ENCODE results near the gene AKAP13.
A peak's percentile ranks its signal among the peaks of the same experiment; 100 is the strongest.

The AKAP13 gene

DNA sequence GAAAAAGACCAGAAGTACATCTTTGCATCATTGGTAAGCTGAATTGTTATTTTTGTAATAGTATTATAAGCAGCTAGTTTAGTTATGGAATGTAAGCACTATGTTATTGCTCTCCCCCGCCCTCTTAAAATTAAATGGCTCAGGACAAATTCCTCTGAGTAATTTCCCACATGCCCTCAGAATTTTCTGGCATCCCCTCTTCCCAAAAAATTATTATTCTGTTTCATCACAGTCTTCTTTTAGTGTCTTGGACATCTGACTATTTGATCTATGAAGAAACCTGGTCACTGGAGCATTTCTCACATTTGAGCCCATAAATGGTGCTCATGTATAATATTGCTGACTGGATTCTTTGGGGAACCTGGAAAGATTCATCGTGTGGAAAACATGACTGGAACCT lies 346.1 kb downstream of the AKAP13 start:
- DNase-seq (ENCODE audit: low read depth, low spot score), result no peak

DNA sequence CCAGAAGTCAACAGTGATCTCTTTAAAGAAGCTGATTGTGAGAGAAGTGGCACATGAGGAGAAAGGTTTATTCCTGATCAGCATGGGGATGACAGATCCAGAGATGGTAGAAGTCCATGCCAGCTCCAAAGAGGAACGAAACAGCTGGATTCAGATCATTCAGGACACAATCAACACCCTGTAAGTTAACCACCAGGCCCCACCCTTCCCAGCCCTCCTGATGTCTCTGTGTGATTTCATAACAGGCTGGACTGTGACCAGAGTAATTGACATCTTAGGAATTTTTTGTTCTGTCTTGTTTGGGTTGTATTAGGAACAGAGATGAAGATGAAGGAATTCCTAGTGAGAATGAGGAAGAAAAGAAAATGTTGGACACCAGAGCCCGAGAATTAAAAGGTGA lies 346.7 kb downstream of the AKAP13 start:
- no peak for DNase-seq (ENCODE audit: low read depth, low spot score)

DNA sequence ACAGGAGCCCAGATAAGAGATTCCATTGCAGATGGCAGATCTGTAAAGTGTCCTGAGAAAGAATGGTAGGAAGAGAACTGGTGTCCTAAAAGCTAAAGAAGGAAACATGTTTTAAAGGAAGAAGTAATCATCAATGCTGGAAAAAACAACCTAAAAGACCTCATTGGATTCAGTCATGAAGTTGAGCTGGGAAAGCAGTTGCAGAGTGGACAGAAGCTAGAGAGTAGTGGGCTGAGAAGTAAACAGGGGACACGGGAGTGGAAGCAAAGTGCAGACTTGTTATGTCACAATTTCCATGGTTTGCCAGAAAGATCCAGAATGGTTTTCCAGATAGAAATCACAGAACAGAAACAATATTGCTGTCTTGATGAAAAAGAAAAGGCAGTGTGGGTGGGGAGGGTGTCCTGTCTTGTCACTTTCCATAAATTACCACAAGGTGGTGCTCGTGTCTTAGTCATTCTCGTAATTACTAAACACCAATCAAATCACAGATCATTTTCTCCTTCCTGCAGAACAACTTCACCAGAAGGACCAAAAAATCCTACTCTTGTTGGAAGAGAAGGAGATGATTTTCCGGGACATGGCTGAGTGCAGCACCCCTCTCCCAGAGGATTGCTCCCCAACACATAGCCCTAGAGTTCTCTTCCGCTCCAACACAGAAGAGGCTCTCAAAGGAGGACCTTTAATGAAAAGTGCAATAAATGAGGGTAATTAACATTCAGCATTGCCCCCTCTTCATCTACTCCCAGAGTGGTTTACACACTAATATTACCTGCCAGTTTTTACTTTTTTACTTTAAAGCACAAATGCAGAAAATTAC lies 349.8 kb downstream of the AKAP13 start:
- peak; percentile 45 for DNase-seq (ENCODE audit: low read depth, low spot score)

- no peak for DNase-seq (ENCODE audit: low read depth, low spot score)
Observed at GRCh38 chr15:85733416-85733815, 353.0 kb downstream of the AKAP13 start.

- DNase-seq (ENCODE audit: low read depth, low spot score), result no peak
Observed at GRCh38 chr15:85737061-85737460, 356.7 kb downstream of the AKAP13 start.

- DNase-seq (ENCODE audit: low read depth, low spot score), result no peak
Observed at GRCh38 chr15:85741021-85741421, 360.6 kb downstream of the AKAP13 start.

GRCh38 chr15:85741662-85742061 lies 361.3 kb downstream of the AKAP13 start:
- DNase-seq (ENCODE audit: low read depth, low spot score), result no peak

DNA sequence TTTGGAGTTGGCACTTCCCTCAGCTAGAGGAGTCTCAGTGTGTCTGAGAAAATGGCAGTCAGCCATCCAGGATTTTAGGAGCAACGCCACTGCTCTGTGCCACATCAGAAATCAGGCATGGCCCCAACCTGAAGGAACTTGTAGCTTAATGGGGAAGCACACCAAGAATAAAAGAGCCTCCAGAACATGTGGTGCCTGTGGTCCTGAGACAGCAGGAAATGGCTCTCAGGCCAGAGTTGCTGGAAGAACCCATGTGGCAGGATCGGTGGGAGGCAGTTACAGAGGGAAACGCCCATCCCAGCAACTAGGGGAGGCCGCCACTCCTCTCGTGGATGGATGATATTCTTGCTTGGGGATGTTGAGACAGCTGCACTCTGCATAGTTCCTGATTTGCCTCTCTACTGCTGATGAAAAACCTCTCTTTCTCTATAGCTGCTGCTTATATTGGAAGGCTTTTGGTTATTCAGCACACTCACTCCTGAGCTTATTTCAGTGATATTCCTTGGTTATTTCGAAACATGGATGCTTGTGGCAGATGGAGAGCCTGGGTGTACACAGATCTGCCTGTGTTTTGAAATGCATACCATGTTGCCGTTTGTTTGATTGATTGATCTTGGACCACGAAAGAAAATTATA lies 361.9 kb downstream of the AKAP13 start:
- DNase-seq (ENCODE audit: low read depth, low spot score), result peak; percentile 69

- DNase-seq (ENCODE audit: low read depth, low spot score), result no peak
Observed at GRCh38 chr15:85743392-85744055, 363.1 kb downstream of the AKAP13 start.

DNA sequence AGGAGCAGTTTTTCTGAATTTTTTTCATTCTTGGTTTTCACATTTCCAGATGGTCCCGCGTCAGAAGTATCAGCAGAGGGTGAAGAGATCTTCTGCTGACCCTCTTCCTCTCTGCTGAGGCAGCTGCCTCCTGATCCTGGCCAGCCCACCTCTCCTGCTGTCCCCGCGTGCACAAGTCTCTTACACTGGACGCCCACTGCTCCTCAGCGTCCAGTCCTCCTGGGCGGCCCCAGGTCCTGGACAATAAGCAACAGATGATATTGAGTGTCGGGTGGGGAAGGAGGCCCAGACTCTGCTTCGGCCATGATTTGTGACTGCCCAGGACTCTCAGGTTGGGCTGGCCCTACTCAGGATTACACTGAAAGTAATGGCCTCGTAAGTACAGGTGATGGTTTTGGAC lies 364.2 kb downstream of the AKAP13 start:
- DNase-seq (ENCODE audit: low read depth, low spot score), result no peak

GRCh38 chr15:85745023-85745422 lies 364.6 kb downstream of the AKAP13 start:
- no peak for DNase-seq (ENCODE audit: low read depth, low spot score)

DNA sequence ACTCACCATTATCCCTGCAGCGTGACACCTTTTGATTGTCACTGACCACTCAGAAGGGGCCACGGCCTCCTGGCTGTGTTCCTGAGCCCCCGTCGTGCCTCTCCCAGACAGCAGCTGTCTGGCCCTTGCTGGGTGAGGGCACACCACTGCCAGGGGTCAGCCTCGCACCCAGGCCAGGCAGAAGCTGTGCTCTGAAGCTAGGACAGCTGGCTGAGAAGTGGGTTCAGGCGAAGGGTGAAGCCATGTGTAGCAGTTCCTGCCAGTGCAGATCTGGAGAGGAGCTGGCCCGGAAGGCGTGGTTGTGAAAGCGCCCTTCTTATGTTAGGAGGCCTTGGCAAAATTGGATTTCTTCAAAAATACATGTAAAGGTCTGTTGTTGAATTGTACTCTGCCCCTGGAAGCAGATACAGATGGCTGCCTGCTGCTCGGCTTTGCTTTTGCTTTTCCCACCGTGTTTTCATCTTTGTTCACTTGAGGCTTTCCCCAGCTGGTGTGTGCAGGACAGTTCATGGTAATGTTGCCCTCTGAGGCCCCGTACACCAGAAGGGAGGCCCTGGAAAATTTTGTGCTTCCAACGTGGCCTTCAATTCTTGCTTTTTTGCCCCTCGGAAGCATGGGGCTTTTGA lies 365.2 kb downstream of the AKAP13 start:
- no peak for DNase-seq (ENCODE audit: low read depth, low spot score)

DNA sequence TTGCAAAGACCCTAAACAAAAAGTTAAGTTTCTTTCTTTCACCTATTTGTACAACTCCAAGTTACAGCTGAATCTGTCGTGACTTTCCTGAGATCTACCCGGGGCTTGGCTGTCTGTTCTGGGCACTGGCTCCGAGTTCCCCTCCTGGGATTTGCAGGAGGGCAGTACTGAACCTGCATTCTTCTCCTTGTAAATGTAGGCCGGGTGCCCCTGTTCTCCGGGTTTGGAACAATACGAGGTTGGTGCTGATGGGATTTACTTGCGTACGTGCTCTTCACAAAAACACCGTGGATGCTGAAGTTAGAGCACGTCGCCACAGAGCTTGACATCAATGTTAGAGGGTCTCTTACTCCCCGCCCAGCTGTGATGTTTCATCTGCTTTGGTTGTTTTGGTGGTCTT lies 366.2 kb downstream of the AKAP13 start:
- no peak for DNase-seq (ENCODE audit: low read depth, low spot score)

- no peak for DNase-seq (ENCODE audit: low read depth, low spot score)
Observed at GRCh38 chr15:85748176-85748575, 367.8 kb downstream of the AKAP13 start.

- DNase-seq (ENCODE audit: low read depth, low spot score), result no peak
Observed at GRCh38 chr15:85748729-85749128, 368.3 kb downstream of the AKAP13 start.

DNA sequence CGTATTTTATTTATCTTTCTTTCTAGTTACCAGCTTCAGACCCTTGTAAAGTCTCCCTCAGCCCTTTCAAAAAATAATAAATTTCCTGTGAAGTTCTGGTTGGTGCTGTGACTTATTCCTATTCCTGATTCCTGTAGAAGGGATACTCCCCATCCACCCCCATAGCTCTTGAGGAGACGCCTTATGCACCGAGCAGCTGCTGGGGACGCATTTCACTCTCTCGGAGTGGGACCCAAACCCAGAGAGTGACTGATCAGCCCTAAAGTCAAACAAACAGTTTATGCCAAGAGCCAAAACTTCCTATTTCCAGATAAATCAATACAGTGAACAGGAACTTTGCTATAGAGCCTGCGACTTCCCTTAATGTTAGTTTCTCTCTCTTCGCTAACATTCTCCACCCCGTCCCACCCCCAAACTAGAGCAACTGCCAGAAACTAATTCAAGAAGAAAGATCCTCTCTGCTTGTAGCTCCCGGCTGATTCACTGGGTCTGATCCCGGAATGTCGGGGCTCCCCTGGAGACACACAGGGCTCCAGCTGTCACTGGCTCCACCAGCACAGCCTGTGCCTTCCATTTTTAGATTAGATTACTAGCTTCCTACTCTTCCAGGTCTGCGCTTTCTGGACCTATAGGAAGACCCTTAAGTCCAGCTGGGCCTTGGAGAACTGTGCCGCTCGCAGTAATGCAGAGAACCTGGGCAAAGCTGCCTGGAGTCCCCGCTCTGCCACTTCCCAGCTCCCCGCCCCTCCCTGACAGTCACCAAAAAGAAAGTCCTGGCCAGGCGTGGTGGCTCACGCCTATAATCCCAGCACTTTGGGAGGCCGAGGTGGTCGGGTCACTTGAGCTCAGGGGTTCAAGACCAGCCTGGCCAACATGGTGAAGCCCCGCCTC lies 369.1 kb downstream of the AKAP13 start:
- DNase-seq (ENCODE audit: low read depth, low spot score), result no peak

DNA sequence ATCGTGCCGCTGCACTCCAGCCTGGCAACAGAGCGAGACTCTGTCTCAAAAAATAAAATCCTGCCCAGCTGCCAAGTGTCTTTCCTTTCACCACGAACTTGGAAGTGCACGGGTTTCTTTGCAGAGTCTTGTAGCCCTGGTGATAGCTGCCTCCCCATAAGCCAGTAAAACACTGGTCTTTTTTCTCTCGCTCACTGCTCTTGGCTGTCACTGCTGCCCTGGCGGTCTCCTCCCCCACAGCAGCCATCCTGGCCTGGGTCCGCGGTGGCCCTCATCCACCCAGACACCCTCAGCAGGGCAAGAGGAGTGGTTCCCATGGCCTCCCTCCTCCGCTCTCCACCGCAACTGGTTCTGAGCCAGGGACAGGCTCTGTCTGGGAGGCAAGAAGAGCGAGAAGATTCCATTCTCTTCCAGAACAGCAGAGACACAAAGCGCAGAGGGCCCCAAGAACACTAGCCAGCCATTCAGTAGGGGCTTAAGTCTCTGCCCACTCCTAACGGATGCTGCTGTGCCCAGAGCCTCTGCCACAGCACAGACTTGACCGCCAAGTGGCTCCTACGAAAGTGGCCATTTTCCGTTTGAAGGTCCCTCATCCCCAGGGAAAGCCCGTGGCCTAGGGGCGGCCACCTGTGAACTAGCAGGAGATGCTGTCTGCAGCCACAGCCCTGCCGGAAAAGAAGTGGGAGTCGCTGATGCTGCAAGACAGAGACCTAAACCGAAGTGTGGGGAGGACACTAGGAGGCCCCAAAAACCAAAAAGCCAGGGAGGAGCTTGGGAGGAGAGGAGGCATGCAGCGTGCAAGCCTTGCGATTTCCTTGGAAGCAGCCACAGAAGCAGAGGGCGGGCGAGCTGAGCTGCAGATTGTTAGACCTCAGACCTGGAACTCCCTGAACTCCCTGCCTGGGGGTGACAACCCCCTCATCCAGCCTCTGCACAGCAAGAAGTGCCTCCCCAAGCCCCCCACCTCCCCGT lies 370.2 kb downstream of the AKAP13 start:
- no peak for DNase-seq (ENCODE audit: low read depth, low spot score)

GRCh38 chr15:85751291-85752123 lies 371.1 kb downstream of the AKAP13 start:
- no peak for DNase-seq (ENCODE audit: low read depth, low spot score)

DNA sequence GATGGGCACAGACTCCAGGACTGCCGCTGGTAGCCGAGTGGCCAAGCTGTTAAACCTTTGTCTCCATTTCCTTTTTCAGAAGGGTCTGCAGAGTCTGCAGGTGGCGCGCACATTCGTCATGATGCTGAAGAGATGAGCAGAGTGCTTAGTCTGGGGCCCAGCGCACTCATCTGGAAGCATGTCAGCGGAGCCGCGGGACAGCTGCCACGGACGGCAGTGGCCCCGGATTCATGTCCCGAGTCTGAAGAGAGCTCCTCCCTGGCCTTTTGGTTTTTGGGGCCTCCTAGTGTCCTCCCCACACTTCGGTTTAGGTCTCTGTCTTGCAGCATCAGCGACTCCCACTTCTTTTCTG lies 371.7 kb downstream of the AKAP13 start:
- DNase-seq (ENCODE audit: low read depth, low spot score), result no peak
